Astrocyte (in vitro differentiated cells and primary cell): ENCODE data around the gene ETNPPL. TPM values are rescaled to one million over a fixed set of nuclear protein-coding genes. Genes with fewer than 3 reads are reported as not detected.
A peak's percentile ranks its signal among the peaks of the same experiment; 100 is the strongest.

Experiments
- DNase-seq: peaks from one replicate; pipeline ENCODE4 v3.0.0-alpha.2; 2010; ENCODE audit warnings: low read depth
- FAIRE-seq: peaks from 2 replicates; lab custom pipeline; 2011; peaks lifted over from hg19 to GRCh38; lab: Jason Lieb, UNC
- H2AFZ ChIP-seq: 2 replicates; pipeline ENCODE4 v1.6.0; 2012; ENCODE audit warnings: low read depth, low read length, inconsistent platforms
- H3K27ac ChIP-seq: 2 replicates; pipeline ENCODE4 v1.5.1; 2011; ENCODE audit warnings: low read depth, low read length, inconsistent platforms
- H3K27me3 ChIP-seq: 2 replicates; pipeline ENCODE4 v1.6.0; 2011; ENCODE audit warnings: low read length, inconsistent platforms; ENCODE audit not compliant: insufficient read depth
- H3K36me3 ChIP-seq: 2 replicates; pipeline ENCODE4 v1.5.1; 2011; ENCODE audit warnings: low read length, inconsistent platforms; ENCODE audit not compliant: insufficient read depth
- H3K4me1 ChIP-seq: 2 replicates; pipeline ENCODE4 v1.5.1; 2011; ENCODE audit warnings: low read length, inconsistent platforms; ENCODE audit not compliant: insufficient read depth
- H3K4me2 ChIP-seq: 2 replicates; pipeline ENCODE4 v1.6.0; 2012; ENCODE audit warnings: low read length, inconsistent platforms
- H3K4me3 ChIP-seq: 2 replicates; pipeline ENCODE4 v1.5.1; 2011; ENCODE audit warnings: low read depth, mild to moderate bottlenecking, low read length, inconsistent platforms; ENCODE audit not compliant: insufficient read depth
- H3K79me2 ChIP-seq: 2 replicates; pipeline ENCODE4 v1.6.0; 2012; ENCODE audit warnings: mild to moderate bottlenecking, low read length, inconsistent platforms; ENCODE audit not compliant: insufficient read depth
- H3K9ac ChIP-seq: 2 replicates; pipeline ENCODE4 v1.6.0; 2012; ENCODE audit warnings: mild to moderate bottlenecking, low read length, inconsistent platforms
- H3K9me3 ChIP-seq: 2 replicates; pipeline ENCODE4 v1.5.1; 2012; ENCODE audit warnings: low read depth, mild to moderate bottlenecking, low read length, inconsistent platforms; ENCODE audit not compliant: insufficient read depth
- H4K20me1 ChIP-seq: 2 replicates; pipeline ENCODE4 v1.6.0; 2012; ENCODE audit warnings: low read length, inconsistent platforms; ENCODE audit not compliant: insufficient read depth
- H3K27ac Mint-ChIP-seq: one replicate; pipeline ENCODE4 v1.8.0; 2021; ENCODE audit warnings: mild to moderate bottlenecking, mixed read lengths; ENCODE audit not compliant: unreplicated experiment
- H3K27me3 Mint-ChIP-seq: one replicate; pipeline ENCODE4 v1.8.0; 2021; ENCODE audit warnings: low read depth, mixed read lengths; ENCODE audit not compliant: unreplicated experiment
- H3K36me3 Mint-ChIP-seq: one replicate; pipeline ENCODE4 v1.8.0; 2021; ENCODE audit warnings: low read depth, mixed read lengths; ENCODE audit not compliant: unreplicated experiment
- H3K4me1 Mint-ChIP-seq: one replicate; pipeline ENCODE4 v1.8.0; 2021; ENCODE audit warnings: low read depth, mixed read lengths; ENCODE audit not compliant: unreplicated experiment
- H3K4me3 Mint-ChIP-seq: one replicate; pipeline ENCODE4 v1.8.0; 2021; ENCODE audit warnings: mild to moderate bottlenecking, moderate library complexity, mixed read lengths; ENCODE audit not compliant: unreplicated experiment
- H3K9me3 Mint-ChIP-seq: one replicate; pipeline ENCODE4 v1.8.0; 2021; ENCODE audit warnings: mild to moderate bottlenecking, mixed read lengths; ENCODE audit not compliant: unreplicated experiment
- EZH2 ChIP-seq: IDR thresholded peaks from 2 replicates; pipeline ENCODE4 v1.6.1; 2012; ENCODE audit warnings: mild to moderate bottlenecking, low read length, inconsistent platforms; ENCODE audit not compliant: insufficient read depth
- total RNA-seq: library from RNA; stranded (reverse); gene quantifications from 2 replicates; pipeline ENCODE4 v1.2.1, GENCODE V29; 2021
- TF ChIP-seq, protein P1 (sequence below): IDR thresholded peaks from 2 replicates; pipeline ENCODE4 v1.5.1; 2011; ENCODE audit warnings: low read depth, mild to moderate bottlenecking, inconsistent platforms, low read length, moderate library complexity; ENCODE audit not compliant: insufficient read depth

ETNPPL gene
- total RNA-seq, 1 donor from 2014 or later: not detected

DNA sequence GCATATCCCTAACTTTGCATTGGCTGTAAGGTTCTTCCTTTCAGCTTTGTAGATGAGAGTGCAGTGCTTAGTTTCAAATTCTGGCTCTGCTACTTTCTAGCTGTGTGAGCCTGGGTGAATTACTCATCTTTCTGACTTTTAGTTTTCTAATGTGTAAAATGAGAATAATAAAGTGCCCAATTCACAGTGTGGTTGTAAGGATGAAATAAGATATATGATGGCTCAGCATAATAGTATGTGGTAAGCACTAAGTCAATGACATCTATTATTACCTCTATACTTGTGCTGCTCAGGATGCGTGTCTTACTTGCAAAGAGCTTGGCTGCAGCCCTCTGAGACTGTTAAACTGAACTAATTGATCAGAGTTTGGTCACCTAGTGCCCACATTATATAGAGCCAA lies 30.6 kb upstream of the ETNPPL start:
- Mint-ChIP-seq H3K4me3 (no peak overlapping the region), H3K27me3 (no peaks in the 10 kb centered on the region), H3K4me1 (peaks cover 16% of the 10 kb centered on the region), H3K27ac (peak overlapping the region; percentile 48), H3K36me3 (no peaks in the 10 kb centered on the region), H3K9me3 (no peaks in the 10 kb centered on the region)
- Histone ChIP-seq H3K4me2 (no peak overlapping the region), H3K27me3 (no peaks in the 10 kb centered on the region), H3K36me3 (no peaks in the 10 kb centered on the region), H3K27ac (no peak overlapping the region), H3K9ac (no peak overlapping the region), H3K9me3 (no peaks in the 10 kb centered on the region), H4K20me1 (no peaks in the 10 kb centered on the region), H3K4me1 (no peaks in the 10 kb centered on the region), H3K4me3 (no peak overlapping the region), H3K79me2 (no peaks in the 10 kb centered on the region), H2AFZ (no peak overlapping the region)
- no peak for FAIRE-seq
- no peak for TF ChIP-seq EZH2
- TF ChIP-seq, protein P1, sequence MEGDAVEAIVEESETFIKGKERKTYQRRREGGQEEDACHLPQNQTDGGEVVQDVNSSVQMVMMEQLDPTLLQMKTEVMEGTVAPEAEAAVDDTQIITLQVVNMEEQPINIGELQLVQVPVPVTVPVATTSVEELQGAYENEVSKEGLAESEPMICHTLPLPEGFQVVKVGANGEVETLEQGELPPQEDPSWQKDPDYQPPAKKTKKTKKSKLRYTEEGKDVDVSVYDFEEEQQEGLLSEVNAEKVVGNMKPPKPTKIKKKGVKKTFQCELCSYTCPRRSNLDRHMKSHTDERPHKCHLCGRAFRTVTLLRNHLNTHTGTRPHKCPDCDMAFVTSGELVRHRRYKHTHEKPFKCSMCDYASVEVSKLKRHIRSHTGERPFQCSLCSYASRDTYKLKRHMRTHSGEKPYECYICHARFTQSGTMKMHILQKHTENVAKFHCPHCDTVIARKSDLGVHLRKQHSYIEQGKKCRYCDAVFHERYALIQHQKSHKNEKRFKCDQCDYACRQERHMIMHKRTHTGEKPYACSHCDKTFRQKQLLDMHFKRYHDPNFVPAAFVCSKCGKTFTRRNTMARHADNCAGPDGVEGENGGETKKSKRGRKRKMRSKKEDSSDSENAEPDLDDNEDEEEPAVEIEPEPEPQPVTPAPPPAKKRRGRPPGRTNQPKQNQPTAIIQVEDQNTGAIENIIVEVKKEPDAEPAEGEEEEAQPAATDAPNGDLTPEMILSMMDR: no peak
- DNase-seq: peak; percentile 35

DNA sequence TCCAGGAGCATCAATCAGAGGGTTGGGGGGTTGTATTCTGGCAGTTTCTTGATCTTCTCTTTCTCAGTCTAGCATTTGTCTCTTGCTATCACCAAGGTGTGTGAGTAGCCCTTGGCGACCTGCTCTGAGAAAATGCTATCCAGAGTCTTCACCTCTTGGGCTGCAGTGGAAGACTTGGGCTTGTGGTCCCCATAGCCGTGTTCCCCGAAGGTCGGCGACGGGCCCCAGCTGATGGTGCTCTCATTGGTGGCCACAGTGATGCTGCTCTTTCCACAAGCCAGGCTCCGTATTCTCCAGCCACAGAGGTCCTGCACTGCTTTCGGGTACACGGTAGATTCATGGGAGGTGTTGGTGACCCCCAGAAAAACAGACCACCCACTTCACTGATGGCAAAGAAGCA lies 25.9 kb upstream of the ETNPPL start:
- Mint-ChIP-seq H3K4me1 (peaks cover 10% of the 10 kb centered on the region), H3K36me3 (no peaks in the 10 kb centered on the region), H3K27ac (no peak overlapping the region), H3K4me3 (no peak overlapping the region), H3K9me3 (no peaks in the 10 kb centered on the region), H3K27me3 (peaks cover 6% of the 10 kb centered on the region)
- H3K79me2 ChIP-seq: no peaks in the 10 kb centered on the region
- no peak overlapping the region for H3K27ac ChIP-seq
- no peaks in the 10 kb centered on the region for H3K9me3 ChIP-seq
- no peak overlapping the region for H3K9ac ChIP-seq
- no peaks in the 10 kb centered on the region for H3K27me3 ChIP-seq
- H3K4me3 ChIP-seq: no peak overlapping the region
- H2AFZ ChIP-seq: no peak overlapping the region
- FAIRE-seq (no peak), DNase-seq (no peak)
- H3K4me2 ChIP-seq: no peak overlapping the region
- H4K20me1 ChIP-seq: no peaks in the 10 kb centered on the region
- H3K4me1 ChIP-seq: no peaks in the 10 kb centered on the region
- TF ChIP-seq EZH2: no peak
- no peaks in the 10 kb centered on the region for H3K36me3 ChIP-seq

DNA sequence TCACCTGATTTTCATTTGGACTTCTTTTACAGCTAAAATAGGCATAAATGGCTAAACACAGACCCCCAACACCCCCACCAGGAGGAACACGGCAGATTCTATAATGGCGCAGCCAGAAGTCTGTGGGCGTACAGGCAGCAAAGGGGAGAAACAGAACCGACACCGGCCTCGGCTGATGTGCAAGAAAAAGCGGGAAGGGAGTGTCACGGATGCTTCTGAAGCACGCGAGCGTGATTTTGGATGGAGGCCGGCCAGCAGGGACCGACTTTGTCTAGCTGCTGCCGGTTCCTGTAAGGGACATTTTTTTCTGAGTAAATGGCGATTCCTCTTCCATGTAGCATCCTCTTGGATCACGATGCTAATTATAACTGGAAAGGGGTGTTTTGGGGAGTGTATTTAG lies 24.9 kb upstream of the ETNPPL start:
- H3K27ac Mint-ChIP-seq: no peak overlapping the region
- H4K20me1 ChIP-seq: no peaks in the 10 kb centered on the region
- TF ChIP-seq EZH2: no peak
- TF ChIP-seq, protein P1: no peak
- no peaks in the 10 kb centered on the region for H3K27me3 ChIP-seq
- no peak for FAIRE-seq
- H3K27ac ChIP-seq: no peak overlapping the region
- H3K4me3 ChIP-seq: no peak overlapping the region
- H3K4me2 ChIP-seq: no peak overlapping the region
- H3K9ac ChIP-seq: no peak overlapping the region
- peaks cover 6% of the 10 kb centered on the region for H3K27me3 Mint-ChIP-seq
- no peak overlapping the region for H2AFZ ChIP-seq
- H3K36me3 Mint-ChIP-seq: no peaks in the 10 kb centered on the region
- H3K4me3 Mint-ChIP-seq: no peak overlapping the region
- no peaks in the 10 kb centered on the region for H3K36me3 ChIP-seq
- H3K9me3 Mint-ChIP-seq: no peaks in the 10 kb centered on the region
- H3K4me1 Mint-ChIP-seq: no peaks in the 10 kb centered on the region
- H3K9me3 ChIP-seq: no peaks in the 10 kb centered on the region
- H3K79me2 ChIP-seq: no peaks in the 10 kb centered on the region
- no peak for DNase-seq
- no peaks in the 10 kb centered on the region for H3K4me1 ChIP-seq
